GM19193 (cell line): Measurements from ENCODE around the gene CA6.

Source experiments
- POLR2A ChIP-seq: IDR thresholded peaks from 4 replicates; pipeline ENCODE4 v1.6.1; 2011; ENCODE audit not compliant: insufficient read depth, insufficient read length; ENCODE audit errors: extremely low read depth

Gene CA6

DNA sequence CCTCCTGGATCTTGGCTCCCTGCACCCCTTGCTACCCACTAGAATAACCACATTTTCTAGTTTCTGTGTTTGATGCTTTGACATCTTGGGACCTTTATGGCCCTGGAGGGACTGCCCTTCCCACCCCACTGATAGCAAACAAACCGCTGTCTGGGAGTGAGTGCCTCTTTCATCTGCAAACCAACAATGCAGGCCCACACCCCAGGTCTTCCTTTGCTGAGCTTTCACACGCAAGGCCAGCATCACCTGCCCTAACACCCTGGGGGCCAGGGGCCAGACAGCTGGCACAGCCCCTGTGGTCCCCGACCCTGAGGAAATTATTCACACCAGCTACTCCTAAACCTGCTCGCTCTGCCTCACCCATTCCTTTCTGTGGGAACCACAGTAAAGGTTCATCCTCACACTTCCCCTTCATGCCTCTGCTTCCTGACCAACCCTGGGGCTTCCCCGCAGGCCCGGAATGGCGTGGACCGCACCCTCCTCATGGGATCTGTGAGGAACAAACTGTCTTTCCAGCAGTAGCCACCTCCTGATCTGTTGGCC lies 65.2 kb downstream of the CA6 start:
- TF ChIP-seq POLR2A = no peak

DNA sequence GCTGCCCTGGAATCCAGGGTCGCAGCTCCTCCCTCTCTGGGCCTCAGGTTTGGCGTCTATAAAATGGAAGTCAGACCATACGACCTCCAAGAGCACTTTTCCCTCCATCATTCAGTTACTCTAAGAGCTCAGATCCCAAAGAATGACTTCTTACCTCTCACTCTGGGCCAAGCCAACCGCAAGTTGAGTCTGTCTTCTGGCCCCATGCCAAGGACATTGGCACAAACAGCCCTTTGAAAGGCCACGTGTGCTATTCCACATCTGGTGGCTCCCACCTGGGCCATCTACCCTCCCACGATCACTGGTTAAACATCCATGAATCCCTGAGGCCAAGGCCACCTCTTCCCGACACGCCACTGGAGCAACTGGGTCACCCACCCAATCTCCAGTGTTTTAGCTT lies 68.2 kb downstream of the CA6 start:
- no peak for TF ChIP-seq POLR2A

- TF ChIP-seq POLR2A = no peak
Measured at GRCh38 chr1:9014475-9015375, 69.1 kb downstream of the CA6 start.

DNA sequence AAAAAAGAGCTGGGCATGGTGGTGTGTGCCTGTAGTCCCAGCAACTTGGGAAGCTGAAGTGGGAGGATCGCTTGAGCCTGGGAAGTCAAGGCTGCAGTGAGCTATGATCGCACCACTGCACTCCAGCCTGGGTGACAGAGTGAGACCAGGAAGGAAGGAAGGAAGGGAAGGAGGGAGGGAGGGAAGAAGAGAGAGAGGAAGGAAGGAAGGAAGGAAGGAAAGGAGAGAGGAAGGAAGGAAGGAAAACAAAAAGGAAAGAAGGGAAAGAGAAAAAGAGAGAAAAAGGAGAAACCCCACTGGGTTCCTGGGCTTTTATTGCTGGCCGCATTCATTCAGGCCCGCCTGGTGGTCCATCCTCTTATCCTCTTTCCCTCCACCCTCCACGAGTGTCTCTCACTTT lies 70.8 kb downstream of the CA6 start:
- no peak for TF ChIP-seq POLR2A

GRCh38 chr1:9018333-9018732 lies 72.7 kb downstream of the CA6 start:
- TF ChIP-seq POLR2A = no peak

DNA sequence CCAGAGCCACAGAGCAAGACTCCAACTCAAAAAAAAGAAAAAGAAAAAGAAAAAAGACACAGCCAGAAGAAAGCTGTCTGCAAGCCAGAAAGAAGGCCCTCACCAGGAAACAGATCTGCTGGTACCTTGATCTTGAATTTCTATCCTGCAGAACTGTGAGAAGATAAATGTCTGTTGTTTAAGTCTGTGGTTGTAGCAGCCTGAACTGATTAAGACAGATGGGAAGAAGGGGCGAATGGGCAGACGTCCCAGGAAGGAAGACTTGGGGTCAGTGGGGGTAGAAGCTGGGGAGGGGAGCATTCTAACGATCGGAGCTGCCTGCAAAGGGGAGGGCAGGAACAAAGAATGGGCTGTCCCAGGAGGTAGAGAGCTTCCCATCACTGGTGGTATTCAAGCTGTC lies 74.2 kb downstream of the CA6 start:
- no peak for TF ChIP-seq POLR2A

DNA sequence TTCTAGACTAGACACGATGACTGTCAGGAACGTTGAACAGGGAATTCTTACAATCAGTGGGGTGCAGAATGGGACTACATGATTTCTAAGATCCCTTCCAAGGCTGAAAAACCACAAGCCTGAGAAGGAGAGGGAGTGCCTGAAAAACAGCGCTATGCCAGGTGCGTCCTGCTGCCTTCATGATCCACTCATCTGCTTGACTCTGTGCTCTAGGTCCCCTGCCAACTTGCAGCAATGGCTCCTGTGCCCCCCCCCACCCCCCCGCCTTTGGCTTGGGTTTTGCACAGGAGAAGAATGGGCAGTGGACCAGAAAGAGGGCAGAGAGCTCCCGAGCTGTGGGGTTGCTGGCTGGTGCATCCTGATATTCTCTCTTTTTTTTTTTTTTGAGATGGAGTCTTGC lies 74.6 kb downstream of the CA6 start:
- no peak for TF ChIP-seq POLR2A

GRCh38 chr1:9022773-9023172 lies 77.1 kb downstream of the CA6 start:
- no peak for TF ChIP-seq POLR2A
